Measurements from ENCODE around the gene SPRY4.
"Not testable (repeated sequence)": the region's sequence is repeated elsewhere in the genome, so short reads cannot be mapped to it uniquely, and the experiment has no call there.

SPRY4 gene

DNA sequence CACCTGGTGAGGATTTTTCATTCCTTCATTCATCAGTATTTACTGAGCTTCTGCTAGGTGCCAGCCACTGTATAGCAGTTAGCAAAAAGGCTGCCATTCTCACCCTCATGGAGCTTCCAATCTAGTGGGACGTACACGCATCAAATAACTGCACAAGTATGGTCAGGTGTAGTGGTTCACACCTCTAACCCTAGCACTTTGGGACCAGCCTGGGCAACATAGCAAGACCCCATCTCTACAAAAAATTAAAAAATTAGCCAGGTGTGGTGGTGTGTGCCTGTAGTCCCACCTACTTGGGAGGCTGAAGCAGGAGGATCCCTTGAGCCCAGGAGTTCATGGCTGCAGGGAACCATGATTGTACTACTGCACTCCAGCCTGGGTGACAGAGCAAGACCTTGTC is 8.9 kb upstream of the SPRY4 start:
- not testable (repeated sequence) for DNase-seq

DNA sequence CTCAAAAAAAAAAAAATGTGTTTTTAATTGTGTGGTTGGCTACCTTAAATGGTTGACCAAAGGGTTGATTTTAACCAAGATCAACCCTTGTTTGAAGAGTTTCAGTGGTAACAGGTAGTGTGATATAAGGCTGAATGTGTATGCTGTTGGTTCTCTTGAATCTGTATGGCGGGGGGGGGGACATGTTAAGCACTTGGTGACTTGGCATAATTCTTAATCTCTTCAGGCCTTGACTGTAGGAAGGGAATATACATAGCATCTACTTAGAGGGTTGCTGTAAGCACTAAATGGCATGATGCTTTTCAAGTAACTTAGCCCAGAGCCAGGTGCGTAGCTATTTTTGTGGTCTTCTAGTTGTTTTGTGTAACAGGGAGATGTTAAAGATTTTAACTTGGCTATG is 5.6 kb upstream of the SPRY4 start:
- DNase-seq: no peak

DNA sequence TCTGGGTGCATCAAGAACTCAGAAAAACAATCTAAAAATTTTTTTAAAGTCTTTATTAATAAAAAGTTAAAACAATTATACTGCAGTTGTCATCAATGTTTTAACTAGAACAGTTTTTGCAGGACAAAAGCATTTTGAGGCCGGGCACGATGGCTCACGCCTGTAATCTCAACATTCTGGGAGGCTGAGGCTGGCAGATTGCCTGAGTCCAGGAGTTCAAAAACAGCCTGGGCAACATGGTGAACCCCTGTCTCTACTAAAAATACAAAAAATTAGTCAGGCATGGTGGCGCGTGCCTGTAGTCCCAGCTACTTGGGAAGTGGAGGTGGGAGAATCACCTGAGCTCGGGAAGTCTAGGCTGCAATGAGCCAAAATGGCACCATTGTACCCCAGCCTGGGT is 5.2 kb upstream of the SPRY4 start:
- DNase-seq: no peak

DNA sequence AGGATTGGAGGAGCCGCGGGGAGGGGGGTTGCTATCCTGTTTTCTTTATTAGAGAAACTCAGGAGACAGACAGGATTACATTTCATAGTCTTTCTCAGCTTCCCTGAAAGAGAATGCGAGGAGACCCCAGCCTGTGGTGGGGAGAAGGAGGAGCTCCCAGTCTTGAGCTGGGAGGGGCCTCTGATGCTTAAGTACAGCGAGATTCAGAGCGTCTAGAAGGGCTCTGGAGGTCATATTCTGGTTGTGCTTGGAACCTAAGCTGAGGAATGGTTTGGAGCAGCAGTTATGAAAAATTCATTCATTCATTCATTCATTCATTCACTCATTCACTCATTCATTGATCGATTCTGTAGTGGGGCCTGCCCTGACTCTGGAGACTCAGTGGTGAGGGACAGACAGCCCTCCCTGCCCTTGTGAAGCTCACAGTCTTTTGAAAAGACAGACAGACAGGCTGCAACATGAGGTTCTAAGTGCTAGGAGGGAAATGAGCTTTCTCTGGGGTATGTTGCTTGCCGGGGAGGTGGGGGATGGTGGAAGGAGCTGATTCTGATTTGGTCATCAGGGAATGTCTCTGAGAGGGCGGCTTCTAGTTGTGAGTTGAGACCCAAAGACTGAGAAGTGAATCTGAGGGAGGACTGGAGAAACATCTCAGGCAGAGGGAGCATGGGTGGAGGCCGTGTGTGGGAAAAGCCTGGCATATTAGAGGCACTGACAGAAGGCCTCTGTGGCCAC is 2.5 kb upstream of the SPRY4 start:
- no peak for DNase-seq

DNA sequence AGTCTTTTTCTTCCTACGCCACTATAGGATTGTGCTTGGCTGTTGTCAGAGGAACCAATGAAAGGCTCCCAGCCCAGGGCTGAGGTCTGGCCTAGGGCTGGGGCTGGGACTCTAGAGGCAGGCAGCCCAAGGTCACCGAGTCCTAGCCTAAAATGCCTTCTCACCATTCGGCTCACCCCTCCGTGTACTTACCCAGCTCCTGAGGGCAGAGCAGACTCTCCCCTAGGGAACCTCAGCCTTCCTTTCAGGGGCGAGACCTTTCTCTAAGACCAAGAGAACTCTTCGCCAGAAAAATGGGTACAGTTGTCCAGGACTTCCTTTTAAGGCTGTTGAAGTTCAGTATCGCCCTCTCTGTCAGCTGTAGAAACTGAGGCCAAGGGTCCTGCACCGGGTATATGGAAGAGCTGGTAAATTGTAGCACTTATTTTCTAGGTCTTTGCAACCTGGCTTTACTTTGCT is 1.7 kb upstream of the SPRY4 start:
- no peak for DNase-seq

DNA sequence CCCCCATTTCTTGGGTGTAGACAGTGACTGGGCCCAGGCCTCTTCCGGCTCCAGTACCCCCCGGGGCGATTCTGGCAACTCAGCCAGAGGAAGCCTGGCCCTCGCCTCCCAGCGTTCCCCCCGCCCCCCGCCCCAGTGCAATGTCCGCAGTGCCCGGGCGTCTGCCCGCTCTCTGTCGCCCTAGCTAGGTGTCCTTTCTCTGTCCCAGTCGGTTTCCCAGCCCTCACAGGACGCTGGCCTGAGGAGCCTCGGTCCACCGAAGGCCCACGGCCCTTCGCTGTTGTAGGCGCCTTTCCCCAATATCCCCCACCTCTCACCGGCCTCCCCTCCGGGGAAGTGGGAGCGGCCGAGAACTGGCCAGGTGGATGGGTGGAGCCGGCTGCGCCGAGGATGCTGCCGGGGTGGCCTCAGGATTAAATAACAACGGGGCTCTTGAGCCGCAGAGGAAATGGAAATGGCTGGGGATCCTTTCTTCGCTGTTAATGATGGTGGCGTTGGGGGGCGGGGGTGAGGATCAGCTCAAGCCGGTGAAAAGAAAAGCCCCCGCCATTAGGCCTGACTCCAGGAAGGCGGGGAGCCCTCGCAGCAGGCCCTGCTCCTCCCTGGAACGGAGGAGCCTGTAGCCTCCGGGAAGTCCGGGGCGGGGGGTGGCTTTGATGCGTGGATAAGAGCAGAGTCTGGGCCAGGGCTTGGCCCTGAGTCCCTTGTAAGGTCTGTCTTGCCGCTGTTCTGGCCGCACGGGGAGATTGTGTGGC is 1.1 kb upstream of the SPRY4 start:
- peak; percentile 81 for DNase-seq

DNA sequence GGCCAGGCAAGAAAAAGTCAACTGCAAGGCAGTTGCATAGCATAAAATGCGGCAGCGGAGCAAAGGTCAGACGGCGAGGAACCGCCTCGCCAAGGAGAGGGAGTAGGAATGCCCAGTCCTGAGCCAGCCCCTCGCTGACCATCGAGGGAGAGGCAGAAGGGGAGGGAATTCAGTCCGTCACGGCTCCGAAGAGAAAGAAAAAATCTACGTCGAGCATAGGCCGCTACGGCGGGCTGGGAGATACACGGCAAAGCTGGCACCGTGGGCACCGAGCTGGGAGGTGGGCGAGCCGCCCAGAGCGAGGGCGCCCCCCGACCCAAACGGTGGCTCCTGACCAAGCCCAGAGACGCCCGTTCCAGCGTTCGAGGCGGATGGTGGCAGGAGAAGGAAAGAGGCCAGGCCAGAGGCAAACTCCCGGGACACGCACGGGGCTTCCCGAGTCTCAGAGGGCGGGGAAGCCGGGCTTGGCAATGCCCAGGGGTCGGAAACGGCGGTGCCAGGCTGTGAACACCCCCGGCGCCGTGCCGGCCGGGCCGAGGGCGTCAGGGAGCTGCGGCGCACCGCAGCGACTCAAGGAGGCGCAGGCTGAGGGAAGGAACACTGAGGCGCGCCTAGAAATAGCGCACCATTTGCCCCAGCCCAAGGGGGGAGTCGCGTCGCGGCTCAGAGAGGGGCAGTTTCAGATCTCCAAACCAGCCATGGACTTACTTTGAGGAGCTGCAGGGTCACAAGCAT is 518 bp downstream of the SPRY4 start:
- DNase-seq: peak; percentile 74

DNA sequence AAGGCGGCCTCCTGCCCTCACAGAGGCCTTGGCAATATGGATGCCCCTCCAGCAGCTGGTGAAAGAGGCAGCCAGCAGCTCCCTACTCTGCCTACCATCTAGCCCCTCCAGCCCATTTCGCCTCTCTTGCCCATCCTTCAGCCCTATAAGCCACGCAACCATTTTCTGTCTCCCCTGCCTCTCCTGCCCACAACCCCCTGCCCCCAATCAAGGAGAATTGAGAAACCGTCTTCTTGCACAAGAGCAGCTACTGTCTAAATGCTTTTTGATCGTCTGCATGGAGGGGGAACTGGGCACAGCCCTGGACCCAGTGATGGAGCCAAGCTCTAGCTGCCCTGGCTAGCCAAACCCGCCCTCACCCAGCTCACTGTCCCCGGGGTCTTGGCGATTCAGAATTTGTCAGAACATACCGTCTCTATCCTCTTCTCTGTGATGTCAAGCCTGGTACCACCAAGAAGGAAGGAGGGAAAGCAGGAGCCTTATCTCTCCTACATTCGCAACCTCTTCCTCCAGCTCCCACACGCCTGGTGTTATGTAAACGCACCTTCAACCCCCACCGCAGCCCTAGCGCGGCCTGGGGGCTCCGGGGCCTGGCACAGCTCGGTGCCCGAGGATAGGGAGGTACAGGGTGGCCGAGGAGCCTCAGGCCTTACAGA is 1.2 kb downstream of the SPRY4 start:
- DNase-seq: no peak

DNA sequence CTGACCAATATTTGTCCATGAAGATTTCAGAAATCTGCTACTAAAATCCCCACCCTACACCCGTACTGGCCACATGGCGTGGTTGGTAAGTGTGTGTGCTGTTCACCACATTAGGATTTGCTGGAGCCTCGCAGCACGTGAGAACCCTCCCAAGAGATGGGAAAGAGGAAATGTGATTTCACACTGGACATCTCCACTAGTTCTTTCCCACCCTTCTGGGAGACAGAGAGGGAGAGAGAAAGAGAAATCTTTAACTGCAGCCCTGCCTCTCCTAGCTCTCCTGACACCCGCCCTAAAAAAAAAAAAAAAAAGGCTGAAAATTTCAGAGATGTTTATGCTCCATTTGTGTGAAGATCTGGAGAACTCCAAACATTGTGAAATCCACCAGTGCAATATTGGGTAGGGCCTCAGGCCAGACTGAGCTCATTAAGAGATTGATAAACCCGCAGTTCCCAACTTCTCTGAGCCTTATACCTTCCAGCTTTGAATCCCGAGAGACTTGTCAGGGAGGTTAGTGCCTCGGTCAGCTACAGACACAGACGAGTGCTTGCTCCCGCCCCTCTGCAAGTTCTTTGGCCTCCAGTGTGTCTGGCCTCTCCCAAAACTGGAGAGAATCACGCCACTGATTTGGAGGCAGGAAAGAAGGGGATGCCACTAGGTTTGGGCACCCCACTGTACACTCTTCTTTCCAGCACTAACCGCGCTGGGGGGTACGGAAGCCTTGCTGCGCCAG is 1.9 kb downstream of the SPRY4 start:
- DNase-seq: no peak

DNA sequence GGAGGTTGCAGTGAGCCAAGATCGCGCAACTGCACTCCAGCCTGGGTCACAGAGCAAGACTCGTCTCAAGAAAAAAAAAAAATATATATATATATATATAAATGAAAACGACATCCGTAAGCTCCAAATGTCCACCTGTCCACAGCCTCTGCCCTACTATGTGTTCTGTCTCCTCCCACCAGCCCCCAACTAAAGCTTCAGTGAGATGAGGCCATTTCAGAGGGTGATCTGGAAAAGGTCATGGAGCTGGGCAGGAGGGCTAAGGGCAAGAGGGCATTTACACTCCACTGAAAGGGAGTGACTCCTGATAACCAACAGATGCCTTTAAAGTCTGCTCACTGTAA is 2.4 kb downstream of the SPRY4 start:
- no peak for DNase-seq

DNA sequence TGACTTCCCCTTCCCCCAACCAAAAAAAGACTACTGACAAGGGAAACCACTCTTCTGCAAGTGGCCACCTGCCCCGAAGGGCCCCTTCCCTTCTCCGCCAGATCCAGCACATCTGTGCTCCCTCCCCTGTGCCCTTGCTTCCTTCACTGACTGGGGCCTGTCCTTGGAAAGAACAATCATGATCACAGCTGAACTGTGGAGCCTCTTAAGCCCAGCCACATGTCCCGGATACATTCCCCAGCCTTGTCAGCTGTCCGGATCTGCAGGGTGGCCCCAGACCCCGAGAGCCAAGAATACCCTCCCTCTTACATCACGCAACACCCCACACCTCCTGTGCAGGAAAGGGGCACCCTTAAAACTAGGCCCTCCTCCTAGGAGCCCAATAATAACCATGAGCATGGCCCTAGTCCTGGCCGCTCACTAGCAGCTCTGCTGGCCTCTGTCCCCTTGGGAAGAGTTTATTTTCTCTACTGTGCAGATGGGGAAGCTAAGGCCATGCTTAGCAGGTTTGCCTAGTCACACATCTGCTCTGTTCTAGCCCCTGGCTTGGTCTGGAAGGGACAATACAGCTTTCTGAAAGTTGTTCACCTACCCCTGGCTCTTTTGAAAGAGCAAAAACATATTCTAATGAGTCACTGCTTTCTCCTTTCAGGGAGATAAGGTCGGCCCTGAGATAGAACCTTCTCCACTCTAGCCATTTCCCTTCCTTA is 3.8 kb downstream of the SPRY4 start:
- DNase-seq: no peak

DNA sequence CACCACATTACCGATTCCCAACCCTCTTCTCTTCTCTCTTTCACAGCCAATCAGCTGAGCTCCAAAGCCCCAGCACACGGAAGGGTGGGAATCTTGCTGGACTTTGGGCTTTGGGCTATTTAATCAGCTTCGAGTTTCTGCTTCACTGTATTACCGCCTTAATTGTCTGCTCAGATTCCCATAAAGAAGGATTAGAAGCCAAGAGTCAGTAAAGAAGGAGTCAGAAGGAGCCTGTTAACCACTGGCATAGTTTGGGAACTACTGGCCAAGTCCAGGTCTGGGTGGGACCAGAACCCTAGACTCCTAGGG is 4.4 kb downstream of the SPRY4 start:
- DNase-seq: no peak

DNA sequence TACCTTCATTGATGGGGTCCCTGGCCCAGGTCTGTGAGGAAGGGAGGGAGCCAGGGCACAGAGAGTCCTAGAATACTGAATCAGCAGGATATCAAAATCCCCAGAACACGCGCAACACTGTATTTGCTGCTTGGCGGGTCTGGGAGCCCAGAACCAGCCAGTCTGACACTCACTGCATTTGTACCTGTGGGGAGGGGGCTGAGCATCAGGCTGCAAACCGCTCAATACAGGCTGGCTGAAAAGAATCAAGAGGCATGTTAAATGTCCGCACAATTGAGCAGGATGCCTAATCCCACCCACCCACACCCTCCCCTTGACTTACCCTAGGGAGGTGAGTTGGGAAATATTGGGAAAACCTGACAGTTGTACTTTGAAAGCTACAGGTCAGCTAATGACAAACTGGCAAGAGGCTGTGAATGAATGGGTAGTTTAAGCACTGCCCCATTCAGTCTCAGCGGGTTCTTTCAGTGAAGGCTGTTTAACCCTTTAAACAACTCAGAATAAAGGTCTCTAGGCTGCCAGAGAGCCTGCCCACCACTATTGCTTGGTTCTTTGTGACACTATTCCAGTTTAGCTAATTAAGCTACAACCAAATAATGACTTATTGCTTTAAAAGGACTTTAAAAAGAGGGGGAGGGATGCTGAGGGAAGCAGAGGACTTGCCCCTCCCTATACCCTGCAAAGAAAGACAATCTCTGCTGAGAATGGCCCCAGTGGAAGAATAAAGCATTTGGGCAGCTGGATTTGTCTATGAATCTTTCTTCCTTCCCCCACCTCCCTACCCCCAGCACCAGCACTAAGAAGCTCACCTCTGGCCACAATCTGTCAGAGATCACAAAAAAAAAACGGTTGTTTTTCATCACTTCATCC is 5.0 kb downstream of the SPRY4 start:
- no peak for DNase-seq

DNA sequence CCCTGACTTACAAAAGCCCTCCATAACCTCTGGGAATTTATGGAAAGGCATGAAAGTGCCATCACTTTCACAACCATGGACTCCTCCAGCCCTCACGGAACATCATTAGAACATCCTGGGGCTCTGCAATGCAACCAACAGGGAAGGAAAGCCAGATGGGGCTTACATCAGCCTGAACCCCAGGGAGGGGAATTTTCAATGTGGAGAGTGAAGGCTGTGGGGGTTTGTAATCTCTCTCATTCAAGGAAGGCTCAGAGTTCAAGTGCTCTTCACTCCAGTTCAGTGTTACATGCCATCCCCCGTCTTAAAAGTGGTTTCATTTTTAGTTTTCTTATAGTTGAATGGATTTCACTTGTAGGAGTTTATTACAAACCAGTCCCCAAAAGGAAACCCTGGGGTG is 5.7 kb downstream of the SPRY4 start:
- DNase-seq: no peak

DNA sequence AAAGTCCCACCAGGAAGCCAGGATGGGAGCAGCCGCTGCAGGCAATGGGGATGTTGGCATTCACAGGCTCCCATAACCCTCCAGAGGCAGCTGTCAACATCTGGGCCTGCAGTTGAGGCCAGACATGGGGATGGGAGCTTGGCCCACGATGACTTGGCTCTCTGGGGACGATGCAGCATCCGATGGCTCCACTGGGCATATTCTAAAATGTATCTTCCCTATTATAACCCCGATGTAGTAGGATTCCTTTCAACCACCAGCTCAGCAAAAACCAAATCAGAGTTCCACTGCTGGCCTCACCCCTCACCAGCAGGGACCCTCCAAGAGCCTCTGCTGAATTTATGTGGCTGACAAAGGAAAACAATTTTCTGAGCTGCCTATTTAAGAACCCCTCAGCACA is 7.1 kb downstream of the SPRY4 start:
- DNase-seq: no peak

DNA sequence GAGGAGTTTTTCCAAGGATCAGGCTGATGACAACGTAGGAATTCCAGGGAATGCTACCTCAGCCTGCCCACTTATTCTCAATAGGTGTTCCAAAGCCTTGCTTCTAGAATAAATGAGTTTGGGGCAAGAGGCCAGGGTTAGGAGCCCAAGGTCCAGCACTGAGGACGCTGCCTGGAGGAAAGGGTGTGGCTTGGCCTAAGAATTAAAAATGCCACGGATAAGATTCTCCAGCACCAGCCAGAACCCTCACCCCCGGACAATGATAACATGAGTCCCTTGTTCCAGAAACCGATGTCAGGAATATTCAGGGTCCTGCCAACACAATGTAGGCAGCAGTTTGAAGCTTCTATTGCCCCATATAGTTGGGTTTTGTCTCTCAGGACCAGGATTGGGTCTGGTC is 7.6 kb downstream of the SPRY4 start:
- no peak for DNase-seq

DNA sequence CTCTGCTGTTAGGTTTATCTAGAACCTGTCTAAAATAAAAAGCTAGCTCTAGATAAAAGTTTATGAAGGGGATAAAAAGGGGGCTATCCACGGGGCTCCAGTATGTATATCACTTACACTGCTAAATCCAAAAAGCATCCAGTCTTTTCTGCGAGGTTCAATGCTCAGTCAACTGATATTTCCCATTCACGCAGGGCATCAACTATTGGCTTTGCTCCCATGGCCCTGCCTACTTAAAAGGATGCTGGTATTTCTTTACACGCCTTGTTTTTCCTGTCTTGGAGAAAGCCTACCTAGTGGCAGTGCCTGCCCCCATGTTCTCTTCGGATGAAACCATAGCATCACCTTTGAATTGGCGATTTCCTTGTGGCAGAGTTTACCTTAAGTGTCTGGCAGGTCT is 8.1 kb downstream of the SPRY4 start:
- no peak for DNase-seq

DNA sequence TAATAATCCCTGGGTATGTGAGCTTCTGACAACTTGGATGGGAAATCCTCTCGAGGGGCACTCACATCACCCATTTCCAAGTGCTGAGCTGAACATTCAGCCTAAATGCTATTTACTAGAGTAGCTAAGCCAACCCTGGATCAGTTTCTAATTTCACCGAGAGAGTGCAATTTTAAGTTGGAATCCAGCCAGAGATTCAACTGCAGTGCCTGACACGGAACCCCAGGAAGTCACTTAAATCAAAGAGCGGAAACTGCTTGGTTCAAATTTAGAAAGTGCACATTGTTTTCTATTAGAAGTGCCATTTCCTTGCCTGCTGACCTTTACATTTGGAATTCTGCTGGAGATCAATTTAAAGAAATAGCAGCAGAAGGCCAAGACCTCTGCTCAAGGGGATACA is 8.8 kb downstream of the SPRY4 start:
- DNase-seq: peak; percentile 86

DNA sequence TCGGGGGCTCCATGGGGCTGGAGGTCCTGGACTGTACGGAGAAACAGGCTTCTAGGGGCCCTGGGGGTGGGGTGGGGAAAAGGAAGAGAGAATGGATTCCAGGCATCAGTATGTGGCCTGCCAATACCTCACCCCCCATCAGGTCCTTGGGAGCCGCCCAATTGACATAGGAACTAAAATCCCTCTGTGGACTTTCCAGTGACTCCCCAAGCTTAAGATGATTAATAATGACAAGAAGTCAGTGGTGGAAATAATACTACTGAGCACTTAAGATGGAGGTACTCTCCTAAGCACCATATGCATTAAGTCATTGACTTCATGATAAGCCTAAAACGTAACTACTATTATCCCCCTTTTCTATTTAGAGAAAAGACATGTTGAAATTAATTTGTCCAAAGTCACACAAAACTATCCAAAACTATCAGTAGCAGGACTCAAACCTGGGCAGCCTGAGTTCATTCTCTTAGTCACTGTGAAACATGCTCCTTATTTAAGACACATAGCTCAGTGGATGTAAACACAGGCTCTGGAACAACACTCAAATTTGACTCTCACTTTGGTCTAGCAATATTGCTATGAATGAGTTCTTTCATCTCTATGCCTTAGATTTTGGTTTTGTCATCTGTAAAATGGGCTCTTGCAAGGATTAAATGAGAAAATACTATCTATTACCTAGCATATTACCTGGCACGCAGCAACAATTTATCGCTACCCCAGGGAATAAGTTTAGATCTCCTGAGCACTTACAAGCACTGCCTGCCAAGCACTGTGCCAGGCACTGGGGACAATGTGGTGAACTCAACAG is 9.5 kb downstream of the SPRY4 start:
- no peak for DNase-seq

DNA sequence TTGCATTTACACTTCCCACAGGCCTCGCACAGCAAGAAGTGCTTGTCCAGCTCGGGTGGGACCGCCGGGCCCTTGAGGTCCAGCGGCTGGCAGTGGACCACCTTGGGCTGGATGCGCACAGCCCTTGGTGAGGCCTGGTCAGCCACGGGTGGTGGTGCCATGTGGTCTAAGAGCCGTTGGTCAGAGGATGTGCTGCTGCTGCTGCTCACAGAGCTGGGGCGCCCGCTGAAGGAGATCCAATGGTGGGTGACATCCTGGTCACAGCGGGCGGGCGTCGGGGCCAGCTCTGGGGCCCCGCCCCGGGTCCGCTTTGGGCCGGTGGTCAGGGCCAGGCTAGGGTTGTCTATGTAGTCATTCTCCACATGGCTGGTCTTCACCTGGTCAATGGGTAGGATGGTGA is 10.2 kb downstream of the SPRY4 start:
- DNase-seq: no peak
